Heart left ventricle (tissue), 16 donors: ENCODE measurements around the gene CARS2. TPM values are rescaled to one million over a fixed set of nuclear protein-coding genes. Genes with fewer than 3 reads are reported as not detected.

ENCODE experiments used
- ATAC-seq, 4 donors: fragments of 200-7000 bp; cut with Tn5 transposase; one replicate each; pipeline ENCODE4 v1.9.1; 2020 to 2022; ENCODE audit warnings: moderate library complexity in 4 of 4, mild to moderate bottlenecking in 3 of 4, moderate number of reproducible peaks in 1 of 4
- DNase-seq, 5 donors: peaks; one replicate each; pipeline ENCODE4 v3.0.0-alpha.2; 2020
- H3K27ac ChIP-seq, 12 donors: fragments of 200-600 bp; sonication (generic) in 4 of 12; one replicate each; pipeline versions ENCODE4 v1.5.0 to v1.8.0; 2016 to 2022; ENCODE audit warnings: mild to moderate bottlenecking in 2 of 12
- H3K27me3 ChIP-seq, 9 donors: fragments of 200-600 bp; sonication (generic) in 2 of 9; one replicate each; pipeline versions ENCODE4 v1.5.1 to v1.8.0; 2016 to 2022; ENCODE audit warnings: mild to moderate bottlenecking in 3 of 9
- H3K36me3 ChIP-seq, 9 donors: fragments of 200-600 bp; sonication (generic) in 2 of 9; one replicate each; pipeline versions ENCODE4 v1.5.0 to v1.8.0; 2018 to 2022; ENCODE audit warnings: mild to moderate bottlenecking in 2 of 9
- H3K4me1 ChIP-seq, 12 donors: fragments of 200-600 bp; sonication (generic) in 4 of 12; one replicate each; pipeline versions ENCODE4 v1.5.0 to v1.8.0; 2016 to 2022; ENCODE audit warnings: mild to moderate bottlenecking in 3 of 12
- H3K4me3 ChIP-seq, 12 donors: fragments of 200-600 bp; sonication (generic) in 4 of 12; one replicate each; pipeline versions ENCODE4 v1.5.0 to v1.8.0; 2017 to 2022; ENCODE audit warnings: mild to moderate bottlenecking in 9 of 12, moderate library complexity in 4 of 12
- H3K9me3 ChIP-seq, 12 donors: fragments of 200-600 bp; sonication (generic) in 4 of 12; one replicate each; pipeline versions ENCODE4 v1.5.0 to v1.8.0; 2016 to 2022; ENCODE audit warnings: mild to moderate bottlenecking in 1 of 12
- POLR2A ChIP-seq, 2 donors: fragments of 450-650 bp; IDR thresholded peaks; one replicate each; pipeline ENCODE4 v1.6.1; 2017; ENCODE audit warnings: antibody characterized with exemption in 2 of 2, mild to moderate bottlenecking in 2 of 2, moderate library complexity in 2 of 2
- WGBS, 4 donors: extraction: QIAGEN DNeasy Blood & Tissue Kit in 2 of 4; methylation state at CpG; one replicate each; pipeline versions ENCODE4 v1.1.5 to v1.1.7; 2013 to 2018; 5-methylcytosine and 5-hydroxymethylcytosine counted together
- intact Hi-C, 10 donors: fragments of 100-400 bp; cut with DNase I; formaldehyde crosslinking; loops; one replicate each; pipeline versions ENCODE4 v1.11.1 to v1.14.2; 2022
- polyA plus RNA-seq, 2 donors: library from polyadenylated mRNA; stranded (reverse); fragments of 200-250 nt; gene quantifications; one replicate each; pipeline ENCODE4 v1.2.3, GENCODE V29; 2013
- total RNA-seq, 9 donors: library from RNA; depleted of rRNA in 2 of 9; stranded (reverse); fragments of >200 nt in 2 of 9; fragmentation: NEBNext Ultra II Directional in 3 of 9; extraction: Animal tissue kit (Norgen Biotek cat#: 25700) in 3 of 9; gene quantifications; one replicate each; pipeline versions ENCODE4 v1.1.0 to v1.2.4, GENCODE V29; 2016 to 2023
- TF ChIP-seq, protein P1 (sequence below), 12 donors: fragments of 200-600 bp; sonication (generic) in 4 of 12; IDR thresholded peaks; one replicate each; pipeline versions ENCODE4 v1.5.0 to v1.8.0; 2018 to 2022; ENCODE audit warnings: antibody characterized with exemption in 12 of 12, mild to moderate bottlenecking in 5 of 12
- donor health status: ischemic (EF 13 %, LVEDD 7.1; RV severe dilation, severe dysfunction).
- donor health status: healthy with polysubstance abuse.
- donor health status: DM: no; HTN: yes; CAD: no.
- donor health status: DM: no; HTN: no; CAD: no.
- donor health status: ischemic (EF 25% LVEDD 6.9; RV normal size, moderate dysfunction).
- donor health status: ischemic (EF 25% LVEDD 5.7; RV mildly dilated, moderate dysfunction).
- donor health status: healthy.
- donor health status: DM: yes; HTN: yes; CAD: no.
- donor health status: ischemic (EF 35%, LVEDD 5.7; RV mildly dilated, moderate dysfunction).
- donor health status: nonischemic (EF 11% LVEDD 7.7; RV severe dilation, severe dysfunction).
- donor health status: DM: yes; HTN: yes; CAD: no.
- donor health status: PGD.
- donor health status: ischemic (EF 29% LVEDD 5.4; RV normal size, mild dysfunction).
- donor health status: nonischemic (EF 23%, LVEDD 6.1; RV moderate dilation, normal function).

The CARS2 gene
- total and polyA plus RNA-seq, 11 donors = 35.4 to 78.5 (median 44.3) TPM

DNA sequence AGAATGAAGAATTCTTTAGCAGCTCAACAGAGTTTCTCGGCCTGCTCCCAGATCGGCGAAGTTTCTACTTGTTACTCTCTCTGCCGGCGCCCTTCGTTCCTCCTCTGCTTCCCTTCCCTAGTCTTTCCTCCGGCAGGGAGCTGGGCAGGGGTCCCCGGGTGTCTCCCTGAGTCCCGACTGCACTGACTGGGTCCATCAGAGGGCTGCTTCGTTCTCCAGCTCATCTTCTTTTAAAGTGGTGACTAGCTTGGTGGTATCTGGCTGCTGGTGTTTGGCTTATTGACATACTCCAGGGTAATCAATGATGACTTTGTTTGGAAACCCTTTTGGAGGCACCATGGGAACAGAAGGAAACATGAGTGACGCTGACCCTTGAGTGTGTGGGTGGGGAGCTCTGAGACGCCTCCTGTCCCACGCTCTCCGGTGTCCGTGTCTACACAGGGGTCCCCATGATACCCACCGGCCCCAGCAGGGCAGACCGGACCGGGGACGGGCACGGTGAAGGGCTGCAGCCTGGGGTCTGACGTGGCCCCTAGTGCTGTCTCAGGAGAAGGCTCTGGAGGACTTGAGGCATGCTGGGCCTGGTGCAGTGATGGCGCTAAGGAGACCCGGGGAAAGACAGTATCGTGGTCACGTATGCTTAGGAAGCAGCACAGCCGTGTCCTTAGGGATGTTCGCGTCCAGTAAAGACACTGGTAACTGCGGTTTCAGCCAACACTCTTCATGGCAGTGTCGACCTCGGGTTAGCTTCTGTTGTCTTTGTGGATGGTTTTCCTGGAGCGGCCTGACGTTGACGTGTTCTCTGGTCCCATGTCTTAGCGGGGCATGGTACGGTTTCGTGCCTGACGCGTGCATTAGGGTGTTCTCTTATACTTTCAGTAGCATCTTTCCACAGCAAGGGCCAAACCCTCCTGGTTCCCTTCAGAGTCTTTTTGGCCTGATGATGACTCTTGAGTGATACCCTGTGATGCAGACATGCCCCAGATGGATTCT is 66.8 kb downstream of the CARS2 start:
- DNase-seq (peak in 1 of 5 donors; percentile 21), ATAC-seq (no peak)
- Histone ChIP-seq H3K4me3 (no peak overlapping the region), H3K27me3 (no peaks in the 10 kb centered on the region), H3K9me3 (no peaks in the 10 kb centered on the region), H3K27ac (peak overlapping the region in 1 of 12 donors; percentile 70), H3K4me1 (peaks cover 0 to 23% (median 11%) of the 10 kb centered on the region in 12 donors), H3K36me3 (peaks cover 0 to 100% (median 96%) of the 10 kb centered on the region in 9 donors)
- WGBS, 4 donors = 91 to 94% (median 92%) methylated on average over 39 of the region's 39 CpGs
- intact Hi-C loops = no loop called here
- no peak for TF ChIP-seq POLR2A (IDR thresholded peaks at IDR 0.05)
- TF ChIP-seq, protein P1, sequence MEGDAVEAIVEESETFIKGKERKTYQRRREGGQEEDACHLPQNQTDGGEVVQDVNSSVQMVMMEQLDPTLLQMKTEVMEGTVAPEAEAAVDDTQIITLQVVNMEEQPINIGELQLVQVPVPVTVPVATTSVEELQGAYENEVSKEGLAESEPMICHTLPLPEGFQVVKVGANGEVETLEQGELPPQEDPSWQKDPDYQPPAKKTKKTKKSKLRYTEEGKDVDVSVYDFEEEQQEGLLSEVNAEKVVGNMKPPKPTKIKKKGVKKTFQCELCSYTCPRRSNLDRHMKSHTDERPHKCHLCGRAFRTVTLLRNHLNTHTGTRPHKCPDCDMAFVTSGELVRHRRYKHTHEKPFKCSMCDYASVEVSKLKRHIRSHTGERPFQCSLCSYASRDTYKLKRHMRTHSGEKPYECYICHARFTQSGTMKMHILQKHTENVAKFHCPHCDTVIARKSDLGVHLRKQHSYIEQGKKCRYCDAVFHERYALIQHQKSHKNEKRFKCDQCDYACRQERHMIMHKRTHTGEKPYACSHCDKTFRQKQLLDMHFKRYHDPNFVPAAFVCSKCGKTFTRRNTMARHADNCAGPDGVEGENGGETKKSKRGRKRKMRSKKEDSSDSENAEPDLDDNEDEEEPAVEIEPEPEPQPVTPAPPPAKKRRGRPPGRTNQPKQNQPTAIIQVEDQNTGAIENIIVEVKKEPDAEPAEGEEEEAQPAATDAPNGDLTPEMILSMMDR (IDR thresholded peaks at IDR 0.05) = no peak

DNA sequence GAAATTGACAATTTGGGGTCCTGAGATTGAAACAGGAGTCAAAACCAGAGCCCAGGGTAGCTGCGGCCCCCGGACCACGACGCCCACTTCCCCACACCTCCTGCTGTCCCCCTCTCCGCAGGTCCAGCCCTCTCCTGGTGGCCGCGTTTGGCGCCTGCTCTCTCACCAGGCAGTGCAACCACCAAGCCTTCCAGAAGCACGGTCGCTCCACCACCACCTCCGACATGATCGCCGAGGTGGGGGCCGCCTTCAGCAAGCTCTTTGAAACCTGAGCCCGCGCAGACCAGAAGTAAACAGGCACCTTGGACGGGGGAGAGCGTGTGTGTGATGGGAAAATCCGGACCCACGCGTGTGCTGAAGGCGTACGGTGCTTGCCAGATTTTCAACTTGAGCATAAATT is 67.7 kb downstream of the CARS2 start:
- peaks cover 0 to 95% (median 89%) of the 10 kb centered on the region in 9 donors for H3K36me3 ChIP-seq
- no peak overlapping the region for H3K27ac ChIP-seq
- peaks cover 0 to 23% (median 11%) of the 10 kb centered on the region in 12 donors for H3K4me1 ChIP-seq
- no peak overlapping the region for H3K4me3 ChIP-seq
- DNase-seq (no peak), ATAC-seq (no peak)
- no peaks in the 10 kb centered on the region for H3K9me3 ChIP-seq
- intact Hi-C loops = no loop called here
- no peak for TF ChIP-seq POLR2A (IDR thresholded peaks at IDR 0.05)
- TF ChIP-seq, protein P1 (IDR thresholded peaks at IDR 0.05) = no peak
- 90 to 93% (median 91%) methylated on average over 23 of the region's 23 CpGs for WGBS, 4 donors
- no peaks in the 10 kb centered on the region for H3K27me3 ChIP-seq

DNA sequence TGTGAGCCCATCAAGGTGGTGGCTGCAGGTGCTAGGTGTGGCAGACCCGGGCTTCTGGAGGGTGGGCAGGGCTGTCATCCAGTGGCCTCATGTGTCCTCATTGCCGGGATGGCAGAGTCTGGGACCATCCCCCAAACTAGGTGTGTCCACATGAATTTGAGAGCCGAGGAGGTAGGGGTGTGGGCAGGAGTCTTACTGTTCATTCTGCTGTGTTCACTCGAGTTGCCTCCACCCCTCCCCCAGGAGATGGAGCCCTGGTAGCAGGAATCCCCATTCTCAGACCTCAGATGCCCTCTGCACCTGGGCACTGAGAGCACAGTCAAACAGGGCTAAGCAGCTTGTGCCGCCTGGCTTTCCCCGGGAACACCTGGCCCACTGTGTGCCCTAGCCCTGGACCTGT is 68.2 kb downstream of the CARS2 start:
- no peaks in the 10 kb centered on the region for H3K27me3 ChIP-seq
- DNase-seq (no peak), ATAC-seq (no peak)
- H3K4me1 ChIP-seq = peaks cover 0 to 23% (median 11%) of the 10 kb centered on the region in 12 donors
- H3K9me3 ChIP-seq = no peaks in the 10 kb centered on the region
- H3K27ac ChIP-seq = no peak overlapping the region
- WGBS, 4 donors = 80 to 88% (median 85%) methylated on average over 6 of the region's 6 CpGs
- intact Hi-C loops = no loop called here
- H3K36me3 ChIP-seq = peaks cover 0 to 90% (median 84%) of the 10 kb centered on the region in 9 donors
- no peak for TF ChIP-seq POLR2A (IDR thresholded peaks at IDR 0.05)
- TF ChIP-seq, protein P1 (IDR thresholded peaks at IDR 0.05) = no peak
- H3K4me3 ChIP-seq = no peak overlapping the region

- no peak for TF ChIP-seq POLR2A (IDR thresholded peaks at IDR 0.05)
- TF ChIP-seq, protein P1 (IDR thresholded peaks at IDR 0.05) = no peak
- no peak for ATAC-seq
- H3K4me1 ChIP-seq = peaks cover 0 to 23% (median 11%) of the 10 kb centered on the region in 12 donors
- WGBS, 4 donors = 86 to 95% (median 92%) methylated on average over 6 of the region's 6 CpGs
- no peak for DNase-seq
- H3K27me3 ChIP-seq = no peaks in the 10 kb centered on the region
- intact Hi-C loops = no loop called here
- H3K4me3 ChIP-seq = no peak overlapping the region
- H3K27ac ChIP-seq = no peak overlapping the region
- no peaks in the 10 kb centered on the region for H3K9me3 ChIP-seq
- peaks cover 0 to 90% (median 80%) of the 10 kb centered on the region in 9 donors for H3K36me3 ChIP-seq
Observed at GRCh38 chr13:110637275-110637674, 68.6 kb downstream of the CARS2 start.
